PC-9 (cell line): ENCODE data around the gene RPAP3. TPM values are rescaled to one million over a fixed set of nuclear protein-coding genes. Genes with fewer than 3 reads are reported as not detected.

Experiments
- BruUV-seq: library from RNA; stranded (reverse); fragments of 400-500 nt; replicated peaks from 2 replicates; lab custom pipeline; 2021; lab: Mats Ljungman, UMichigan
- CTCF ChIA-PET: fragments of 300-600 bp; sonication (Branson Sonifier 250); formaldehyde crosslinking; loops from one replicate; lab custom pipeline; 2022; ENCODE audit warnings: antibody characterized with exemption; lab: Charles Lee
- POLR2A ChIA-PET: fragments of 300-600 bp; sonication (Branson Sonifier 250); formaldehyde crosslinking; loops from one replicate; lab custom pipeline; 2022; ENCODE audit warnings: antibody characterized with exemption; ENCODE audit not compliant: unreplicated experiment; lab: Charles Lee
- DNase-seq, 2 experiments: peaks; one replicate each; pipeline versions ENCODE4 v3.0.0 to v3.0.0-alpha.2; 2015 to 2022; ENCODE audit warnings: mixed read lengths in 1 of 2
- H2AFZ ChIP-seq: fragments of 200-600 bp; sonication (generic); 2 replicates; pipeline ENCODE4 v1.8.1; 2017; ENCODE audit warnings: antibody characterized with exemption
- H3F3A ChIP-seq: fragments of 200-600 bp; sonication (generic); 2 replicates; pipeline ENCODE4 v1.8.1; 2017; ENCODE audit warnings: antibody characterized with exemption, mild to moderate bottlenecking, low read depth; ENCODE audit not compliant: insufficient read depth
- H3K27ac ChIP-seq: fragments of 200-600 bp; sonication (generic); 2 replicates; pipeline ENCODE4 v1.6.1; 2016; ENCODE audit warnings: mixed run types
- H3K27me3 ChIP-seq: fragments of 200-600 bp; sonication (generic); 2 replicates; pipeline ENCODE4 v1.6.1; 2016; ENCODE audit warnings: low read depth, mixed run types; ENCODE audit not compliant: insufficient read depth
- H3K36me3 ChIP-seq: fragments of 200-600 bp; sonication (generic); 2 replicates; pipeline ENCODE4 v1.6.1; 2016; ENCODE audit warnings: low read depth, mixed run types
- H3K4me1 ChIP-seq: fragments of 200-600 bp; sonication (generic); replicated peaks from 2 replicates; pipeline ENCODE4 v1.6.1; 2016; ENCODE audit warnings: mixed run types; ENCODE audit not compliant: insufficient read depth
- H3K4me2 ChIP-seq: fragments of 200-600 bp; sonication (generic); 2 replicates; pipeline ENCODE4 v1.6.1; 2017; ENCODE audit warnings: mixed run types
- H3K4me3 ChIP-seq: fragments of 200-600 bp; sonication (generic); 2 replicates; pipeline ENCODE4 v1.6.1; 2016; ENCODE audit warnings: mixed run types
- H3K79me2 ChIP-seq: fragments of 200-600 bp; sonication (generic); 2 replicates; pipeline ENCODE4 v1.6.1; 2017; ENCODE audit warnings: low read depth, mixed run types
- H3K9me2 ChIP-seq: fragments of 200-600 bp; sonication (generic); 2 replicates; pipeline ENCODE4 v1.8.1; 2017; ENCODE audit warnings: mild to moderate bottlenecking; ENCODE audit not compliant: insufficient read depth
- H3K9me3 ChIP-seq: fragments of 200-600 bp; sonication (generic); 2 replicates; pipeline ENCODE4 v1.8.1; 2016; ENCODE audit warnings: low read depth; ENCODE audit not compliant: insufficient read depth
- H4K20me1 ChIP-seq: fragments of 200-600 bp; sonication (generic); 2 replicates; pipeline ENCODE4 v1.8.1; 2017; ENCODE audit not compliant: insufficient read depth
- EZH2 ChIP-seq: fragments of 200-600 bp; sonication (generic); IDR thresholded peaks from 2 replicates; pipeline ENCODE4 v1.8.0; 2017; ENCODE audit warnings: antibody characterized with exemption, low read depth
- intact Hi-C: fragments of 100-400 bp; cut with micrococcal nuclease; formaldehyde crosslinking; loops from one replicate; pipeline ENCODE4 v1.10.0; 2022; ENCODE audit not compliant: unreplicated experiment
- total RNA-seq: library from RNA; stranded (reverse); gene quantifications from 2 replicates; pipeline ENCODE4 v1.2.3, GENCODE V29; 2021
- TF ChIP-seq, protein P1 (sequence below): fragments of 200-600 bp; sonication (generic); conservative IDR thresholded peaks from 2 replicates; pipeline ENCODE4 v1.6.1; 2017; ENCODE audit warnings: mixed run types, antibody characterized with exemption, mild to moderate bottlenecking, moderate library complexity

The RPAP3 gene
- total RNA-seq, 1 experiment from 2014 or later: 37.0 TPM

DNA sequence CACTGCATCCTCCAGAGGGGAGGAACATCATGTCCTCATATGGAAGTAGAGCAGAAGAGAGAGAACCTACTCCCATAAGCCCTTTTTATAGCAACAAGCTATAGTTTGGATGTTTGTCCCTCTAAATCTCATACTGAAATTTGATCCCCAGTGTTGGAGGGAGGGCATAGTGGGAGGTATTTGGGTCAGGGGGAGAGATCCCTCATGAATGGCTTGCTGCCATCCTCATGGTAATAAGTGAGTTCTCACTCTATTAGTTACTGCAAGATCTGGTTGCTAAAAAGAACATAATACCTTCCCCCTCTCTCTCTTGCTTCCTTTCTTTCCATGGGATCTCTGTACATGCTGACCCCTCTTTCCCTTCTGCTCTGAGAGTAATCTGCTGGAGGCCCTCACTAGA, 93.9 kb downstream of the RPAP3 start:
- BruUV-seq: no TSS peak
- no peaks in the 10 kb centered on the region for H3K36me3 ChIP-seq

More for the DNA sequence above, 93.9 kb downstream of the RPAP3 start:
- no peak for DNase-seq
- Histone ChIP-seq H3F3A (no peaks in the 10 kb centered on the region), H3K9me3 (peaks cover 16% of the 10 kb centered on the region), H2AFZ (no peak overlapping the region), H3K4me3 (no peak overlapping the region), H3K9me2 (no peaks in the 10 kb centered on the region), H3K4me1 (no peaks in the 10 kb centered on the region), H3K79me2 (no peaks in the 10 kb centered on the region), H4K20me1 (no peaks in the 10 kb centered on the region), H3K27me3 (no peaks in the 10 kb centered on the region), H3K27ac (no peak overlapping the region), H3K4me2 (no peak overlapping the region)
- POLR2A ChIA-PET: no interaction called here
- CTCF ChIA-PET: no interaction called here
- intact Hi-C loops: no loop called here
- TF ChIP-seq EZH2: no peak
- TF ChIP-seq, protein P1, sequence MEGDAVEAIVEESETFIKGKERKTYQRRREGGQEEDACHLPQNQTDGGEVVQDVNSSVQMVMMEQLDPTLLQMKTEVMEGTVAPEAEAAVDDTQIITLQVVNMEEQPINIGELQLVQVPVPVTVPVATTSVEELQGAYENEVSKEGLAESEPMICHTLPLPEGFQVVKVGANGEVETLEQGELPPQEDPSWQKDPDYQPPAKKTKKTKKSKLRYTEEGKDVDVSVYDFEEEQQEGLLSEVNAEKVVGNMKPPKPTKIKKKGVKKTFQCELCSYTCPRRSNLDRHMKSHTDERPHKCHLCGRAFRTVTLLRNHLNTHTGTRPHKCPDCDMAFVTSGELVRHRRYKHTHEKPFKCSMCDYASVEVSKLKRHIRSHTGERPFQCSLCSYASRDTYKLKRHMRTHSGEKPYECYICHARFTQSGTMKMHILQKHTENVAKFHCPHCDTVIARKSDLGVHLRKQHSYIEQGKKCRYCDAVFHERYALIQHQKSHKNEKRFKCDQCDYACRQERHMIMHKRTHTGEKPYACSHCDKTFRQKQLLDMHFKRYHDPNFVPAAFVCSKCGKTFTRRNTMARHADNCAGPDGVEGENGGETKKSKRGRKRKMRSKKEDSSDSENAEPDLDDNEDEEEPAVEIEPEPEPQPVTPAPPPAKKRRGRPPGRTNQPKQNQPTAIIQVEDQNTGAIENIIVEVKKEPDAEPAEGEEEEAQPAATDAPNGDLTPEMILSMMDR: no peak

Other genes with a start within 250 kb of the RPAP3 start
- gene ENDOU, start 19.5 kb upstream of the RPAP3 start, total RNA-seq: 0.25 and 0.39 TPM in 2 replicates
- gene RAPGEF3, start 52.9 kb upstream of the RPAP3 start, total RNA-seq: 4.1 and 5.7 TPM in 2 replicates
- gene SLC48A1, start 67.2 kb upstream of the RPAP3 start, total RNA-seq: 76.4 and 108 TPM in 2 replicates
- gene HDAC7, start 113.9 kb upstream of the RPAP3 start, total RNA-seq: 106 and 114 TPM in 2 replicates
- gene VDR, start 199.0 kb upstream of the RPAP3 start, total RNA-seq: 7.5 and 12.3 TPM in 2 replicates